KG1 (cell line): Measurements from ENCODE around the gene BMERB1.
"Not testable (repeated sequence)": the region's sequence is repeated elsewhere in the genome, so short reads cannot be mapped to it uniquely, and the experiment has no call there.

ENCODE experiments used
- DNase-seq: peaks from one replicate; lab custom pipeline; 2025; lab: John Stamatoyannopoulos, UW

The BMERB1 gene

GRCh38 chr16:15523939-15524338 is 89.6 kb downstream of the BMERB1 start:
- DNase-seq = no peak

- no peak for DNase-seq
These were observed 90.6 kb downstream of the BMERB1 start for GRCh38 chr16:15524966-15525365.

DNA sequence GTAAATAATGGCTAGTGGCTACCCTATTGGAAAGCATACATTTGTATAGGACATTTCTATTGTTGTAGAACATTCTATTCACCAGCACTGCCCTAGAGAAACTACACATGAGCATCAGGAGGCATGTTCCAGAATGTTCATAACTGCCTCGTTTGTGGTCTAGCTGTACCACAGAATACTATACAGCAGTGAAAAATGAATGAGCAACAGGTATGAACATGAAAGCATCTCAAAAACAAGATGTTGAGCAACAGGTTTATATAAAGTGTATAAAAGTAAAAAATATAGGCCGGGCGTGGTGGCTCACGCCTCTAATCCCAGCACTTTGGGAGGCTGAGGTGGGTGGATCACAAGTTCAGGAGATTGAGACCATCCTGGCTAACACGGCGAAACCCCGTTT is 91.7 kb downstream of the BMERB1 start:
- no peak for DNase-seq

- DNase-seq = no peak
These were observed 92.3 kb downstream of the BMERB1 start for GRCh38 chr16:15526731-15527130.

DNA sequence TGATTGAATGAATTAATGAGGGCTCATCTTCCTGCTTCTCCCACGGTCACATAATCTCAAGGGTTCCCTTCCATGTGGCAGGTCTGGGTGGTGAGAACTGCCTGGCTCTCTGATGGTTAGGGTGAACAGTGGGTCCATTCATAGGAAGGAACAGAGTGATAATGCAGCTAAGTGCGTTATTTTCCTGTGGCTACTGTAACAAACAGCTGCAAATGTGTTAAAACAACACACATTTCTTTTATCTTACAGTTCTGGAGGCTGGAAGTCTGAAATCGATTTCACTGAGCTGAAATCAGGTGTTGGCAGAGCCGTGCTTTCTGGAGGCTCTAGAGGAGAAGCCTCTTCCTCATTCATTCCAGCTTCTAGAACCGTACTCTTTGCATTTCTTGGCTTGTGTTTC is 95.3 kb downstream of the BMERB1 start:
- DNase-seq = no peak

DNA sequence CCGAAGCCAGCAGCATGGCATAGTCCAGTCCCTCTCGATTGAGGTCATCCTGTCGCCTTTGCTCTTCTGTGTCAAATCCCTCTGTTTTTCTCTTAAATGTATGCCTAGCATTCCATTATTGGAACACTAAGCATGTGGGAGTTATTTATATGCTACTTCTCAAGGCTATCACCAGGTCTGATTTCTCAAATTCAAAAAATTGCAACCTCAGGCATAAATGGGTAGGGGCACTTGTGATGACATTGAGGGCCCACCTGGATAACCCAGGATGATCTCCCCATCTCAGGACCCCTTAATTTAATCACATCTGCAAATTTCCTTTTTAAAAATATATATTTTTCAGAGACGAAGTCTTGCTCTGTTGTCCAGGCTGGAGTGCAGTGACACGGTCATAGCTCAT is 95.7 kb downstream of the BMERB1 start:
- DNase-seq = no peak

GRCh38 chr16:15532825-15533224 is 98.4 kb downstream of the BMERB1 start:
- no peak for DNase-seq

DNA sequence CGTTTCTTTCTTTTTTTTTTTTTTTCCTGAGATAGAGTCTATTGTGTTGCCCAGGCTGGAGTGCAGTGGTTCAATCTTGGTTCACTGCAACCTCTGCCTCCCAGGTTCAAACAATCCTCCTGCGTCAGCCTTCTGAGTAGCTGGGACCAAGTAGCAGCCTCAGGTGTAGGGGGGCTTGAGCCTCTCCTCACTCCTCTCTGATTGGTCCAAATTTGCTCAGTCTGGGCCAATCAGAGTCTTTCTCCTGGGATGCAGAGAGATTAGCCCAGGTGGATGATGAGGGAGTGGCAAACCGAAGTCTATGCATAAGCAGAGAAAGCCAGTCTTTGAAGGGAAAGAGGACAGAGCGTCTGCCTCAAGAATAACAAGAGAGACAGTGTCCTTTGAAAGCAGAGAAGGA is 99.0 kb downstream of the BMERB1 start:
- DNase-seq = no peak

DNA sequence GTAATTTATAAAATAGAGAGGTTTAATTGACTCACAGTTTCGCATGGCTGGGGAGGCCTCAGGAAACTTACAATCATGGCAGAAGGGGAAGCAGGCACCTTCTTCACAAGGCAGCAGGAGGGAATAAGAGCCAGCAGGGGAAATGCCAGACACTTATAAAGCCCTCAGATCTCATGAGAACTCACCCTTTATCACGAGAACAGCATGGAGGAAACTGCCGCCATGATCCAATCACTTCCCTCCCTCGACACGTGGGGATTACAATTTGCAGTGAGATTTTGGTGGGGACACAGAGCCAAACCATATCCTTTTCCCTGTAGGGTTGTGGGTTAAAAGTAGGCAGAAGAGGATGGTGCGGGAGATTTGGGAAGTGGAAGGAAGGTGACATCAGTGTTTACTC is 101.4 kb downstream of the BMERB1 start:
- DNase-seq = no peak

DNA sequence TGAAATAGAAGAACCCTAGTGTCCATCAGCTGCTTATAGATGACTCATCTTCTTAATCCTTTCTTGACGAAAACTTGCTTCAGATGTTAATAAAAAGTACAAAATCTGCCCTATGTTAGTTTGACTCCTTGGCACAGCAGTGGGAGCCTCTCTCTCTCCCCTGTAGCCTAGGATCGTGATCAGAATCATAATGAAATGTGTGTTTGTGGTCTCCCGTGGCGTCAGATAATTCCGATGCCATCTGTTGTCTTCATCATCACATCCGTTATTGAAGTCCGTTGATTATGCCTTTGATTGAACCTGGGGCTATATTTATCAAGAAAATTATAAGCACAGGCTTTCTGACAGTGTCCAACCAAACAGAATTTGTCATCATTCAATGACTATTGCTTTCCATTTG is 102.5 kb downstream of the BMERB1 start:
- DNase-seq = no peak

DNA sequence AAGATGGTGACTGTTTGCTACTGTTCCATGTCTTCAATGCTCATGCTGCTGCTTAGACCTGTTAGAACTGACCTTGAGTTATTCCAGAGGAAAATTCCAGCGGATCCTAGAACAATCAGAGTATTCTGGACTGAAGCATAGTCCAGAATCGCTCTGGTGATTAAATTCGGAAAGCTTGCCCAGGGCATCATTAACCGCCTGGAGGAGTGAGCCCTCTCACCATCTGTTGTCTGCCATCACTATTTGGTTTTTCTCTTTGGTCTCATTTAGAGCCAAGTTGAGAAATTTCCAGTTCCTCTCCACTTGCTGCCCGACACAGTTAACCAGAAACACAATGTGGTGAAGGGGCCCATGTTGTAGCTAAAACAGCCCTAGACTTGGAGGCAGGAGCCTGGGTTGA is 104.1 kb downstream of the BMERB1 start:
- no peak for DNase-seq

GRCh38 chr16:15539197-15539596 is 104.8 kb downstream of the BMERB1 start:
- no peak for DNase-seq

DNA sequence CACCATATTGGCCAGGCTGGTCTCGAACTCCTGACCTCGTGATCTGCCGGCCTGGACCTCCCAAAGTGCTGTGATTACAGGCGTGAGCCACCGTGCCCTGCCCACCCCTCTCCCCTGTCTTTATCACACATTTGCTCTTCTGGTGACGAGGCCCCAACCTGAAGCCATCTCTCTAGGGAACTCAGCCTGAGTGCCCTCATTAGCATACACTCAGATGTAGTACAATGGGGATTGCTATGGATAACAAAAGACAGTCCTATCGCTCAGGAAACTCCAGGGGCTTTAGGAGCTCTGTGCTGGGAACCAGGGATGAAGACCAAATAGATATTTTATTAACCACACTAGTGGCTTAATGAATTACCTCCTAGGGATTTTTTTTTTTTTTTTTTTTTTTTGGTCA is 107.9 kb downstream of the BMERB1 start:
- DNase-seq = no peak

DNA sequence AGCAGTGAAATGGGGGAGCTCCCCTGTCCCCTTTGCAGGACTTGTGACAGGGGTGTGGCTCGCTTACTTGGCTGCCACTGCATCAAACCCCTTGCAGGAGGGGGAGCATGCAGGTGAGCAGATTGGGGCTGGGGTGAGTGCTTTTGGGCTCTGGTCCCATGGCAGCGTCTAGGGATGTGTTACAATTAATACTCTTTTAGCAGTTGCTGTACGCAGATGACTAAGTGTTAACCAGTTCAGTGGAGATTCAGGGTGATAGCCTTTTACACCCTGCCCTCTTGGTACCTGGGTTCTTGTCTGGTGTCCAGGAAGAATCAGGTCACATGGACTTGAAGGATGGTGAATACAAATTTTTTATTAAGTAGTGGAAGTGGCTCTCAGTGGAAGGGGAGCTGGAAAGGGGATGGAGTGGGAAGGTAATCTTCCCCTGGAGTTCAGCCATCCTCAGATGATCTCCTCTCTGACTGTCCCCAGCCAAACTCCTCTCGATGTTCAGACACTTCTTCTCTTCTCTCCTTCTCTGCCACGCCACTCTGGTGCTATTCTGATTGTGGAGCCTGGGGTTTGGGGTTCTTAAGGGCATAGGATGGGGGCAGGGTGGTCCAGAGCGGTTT is 108.5 kb downstream of the BMERB1 start:
- DNase-seq = no peak

DNA sequence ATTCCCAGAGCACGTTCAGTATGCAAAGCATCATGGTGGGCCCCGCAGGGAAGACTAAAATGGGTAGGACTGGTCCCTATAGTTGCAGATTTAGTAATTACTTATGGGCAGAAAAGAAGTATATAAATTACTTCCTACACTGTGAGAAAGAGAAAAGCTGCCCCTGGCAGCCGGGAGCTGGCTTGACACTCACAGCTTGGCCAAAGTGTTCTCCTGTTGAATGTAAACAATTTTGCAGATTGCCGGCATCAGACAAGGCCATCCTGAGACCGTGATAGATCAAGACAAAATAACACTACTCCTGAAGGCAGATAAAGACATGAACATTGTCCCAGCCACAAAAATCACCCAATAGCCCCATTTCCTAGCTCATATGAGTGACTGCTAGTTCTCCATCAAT is 110.0 kb downstream of the BMERB1 start:
- no peak for DNase-seq

DNA sequence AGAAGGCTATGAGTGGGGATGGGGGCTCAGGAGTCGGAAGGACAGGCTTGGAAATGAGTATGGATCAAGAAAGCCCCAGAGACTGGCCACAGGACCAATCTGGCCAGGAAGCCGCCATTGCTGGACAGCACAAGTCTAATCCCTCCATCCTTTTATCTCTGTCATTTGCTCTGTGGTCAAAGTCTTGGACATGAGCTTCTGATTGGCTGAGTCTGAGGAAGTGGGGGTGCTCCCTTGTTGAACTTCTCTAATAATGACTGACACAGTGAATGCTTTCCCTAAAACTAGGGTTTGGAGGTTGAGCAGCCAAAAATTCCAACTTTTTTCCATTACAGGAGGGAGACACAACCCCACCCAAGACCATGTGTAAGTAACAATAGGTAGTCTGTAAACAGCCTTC is 111.2 kb downstream of the BMERB1 start:
- no peak for DNase-seq

DNA sequence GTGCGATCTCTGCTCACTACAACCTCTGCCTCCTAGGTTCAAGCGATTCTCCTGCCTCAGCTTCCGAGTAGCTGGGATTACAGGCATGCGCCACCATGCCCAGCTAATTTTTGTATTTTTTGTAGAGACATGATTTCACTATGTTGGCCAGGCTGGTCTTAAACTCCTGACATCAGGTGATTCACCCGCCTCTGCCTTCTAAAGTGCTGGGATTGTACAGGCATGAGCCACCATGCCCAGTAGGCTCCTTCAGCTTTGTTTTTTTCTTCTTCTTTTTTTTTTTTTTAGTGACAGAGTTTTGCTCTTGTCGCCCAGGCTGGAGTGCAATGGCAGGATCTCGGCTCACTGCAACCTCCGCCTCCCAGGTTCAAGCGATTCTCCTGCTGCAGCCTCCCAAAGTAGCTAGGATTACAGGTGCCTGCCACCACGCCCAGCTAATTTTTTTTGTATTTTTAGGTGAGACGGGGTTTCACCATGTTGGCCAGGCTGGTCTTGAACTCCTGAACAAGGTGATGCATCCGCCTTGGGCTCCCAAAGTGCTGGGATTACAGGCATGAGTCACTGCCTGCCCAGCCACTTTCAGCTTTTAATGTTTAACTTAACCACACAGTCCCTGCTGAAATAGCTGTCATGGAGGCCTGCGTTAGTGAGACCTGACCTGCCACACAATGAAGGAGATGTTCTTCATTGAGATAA is 112.8 kb downstream of the BMERB1 start:
- DNase-seq = not testable (repeated sequence)

DNA sequence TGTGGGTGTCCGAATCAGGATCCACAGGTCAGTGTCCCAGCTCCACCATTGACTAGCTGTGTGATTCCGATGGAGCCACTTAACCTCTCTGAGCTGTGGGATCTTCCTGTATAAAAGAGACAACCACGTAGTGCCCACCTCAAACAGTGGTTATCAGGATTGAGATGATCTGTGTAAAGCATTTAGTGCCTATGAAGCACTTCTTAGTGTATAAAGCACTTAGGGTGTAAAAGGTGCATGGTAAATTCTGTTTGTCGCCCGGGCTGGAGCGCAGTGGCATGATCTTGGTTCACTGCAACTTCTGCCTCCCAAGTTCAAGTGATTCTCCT is 113.3 kb downstream of the BMERB1 start:
- no peak for DNase-seq

DNA sequence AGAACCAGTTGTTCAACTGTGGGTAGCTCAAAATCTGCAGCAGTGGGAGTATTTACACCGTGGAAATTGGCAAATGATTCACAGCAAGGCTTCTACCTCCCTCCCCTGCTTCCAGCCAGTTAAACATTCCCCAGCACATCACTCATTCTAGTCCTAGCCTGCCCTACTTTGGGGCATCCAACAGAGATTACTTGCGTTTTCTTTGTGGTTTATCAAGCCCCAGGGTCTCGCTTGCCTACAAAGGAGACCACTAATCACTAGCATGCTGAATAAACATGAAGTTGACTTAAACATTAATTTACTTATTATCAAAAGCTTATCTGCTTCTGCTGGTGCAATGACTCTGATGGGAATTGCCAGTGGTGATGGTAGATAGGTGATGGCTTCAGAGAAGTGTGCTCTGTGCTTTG is 114.1 kb downstream of the BMERB1 start:
- no peak for DNase-seq

- no peak for DNase-seq
These were observed 118.1 kb downstream of the BMERB1 start for GRCh38 chr16:15552507-15552906.

DNA sequence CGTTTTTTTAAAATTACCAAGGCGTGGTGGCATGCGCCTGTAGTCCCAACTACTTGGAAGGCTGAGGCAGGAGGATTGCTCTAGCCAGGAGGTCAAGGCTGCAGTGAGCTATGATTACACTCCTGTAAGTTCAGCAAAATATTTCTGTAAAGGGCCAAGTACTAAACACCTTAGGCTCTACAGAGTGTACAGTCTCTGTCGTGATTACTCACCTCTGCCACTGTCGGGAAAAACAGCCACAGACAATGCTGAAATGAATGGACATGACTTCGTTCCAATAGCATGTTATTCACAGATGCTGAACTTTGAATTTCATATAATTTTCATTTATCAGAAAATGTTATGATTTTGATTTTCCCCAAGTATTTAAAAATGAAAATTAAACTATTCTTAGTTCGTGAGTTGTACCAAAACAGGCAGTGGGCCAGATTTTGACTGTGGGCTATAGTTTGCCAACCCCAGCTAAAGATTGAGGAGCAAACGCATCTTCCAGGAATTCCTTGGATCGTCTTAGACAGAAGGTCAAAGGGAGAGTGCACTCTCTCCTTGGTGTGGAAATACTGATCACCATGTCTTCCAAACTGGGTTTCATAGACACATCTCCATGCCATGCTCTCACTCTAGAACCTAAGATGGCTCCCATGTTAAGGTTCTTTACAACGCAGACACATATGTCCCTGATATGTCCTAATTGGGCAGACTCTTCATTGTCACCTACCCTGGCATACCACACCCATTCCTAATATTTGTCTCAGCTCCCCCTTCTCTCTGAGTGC is 119.1 kb downstream of the BMERB1 start:
- no peak for DNase-seq

DNA sequence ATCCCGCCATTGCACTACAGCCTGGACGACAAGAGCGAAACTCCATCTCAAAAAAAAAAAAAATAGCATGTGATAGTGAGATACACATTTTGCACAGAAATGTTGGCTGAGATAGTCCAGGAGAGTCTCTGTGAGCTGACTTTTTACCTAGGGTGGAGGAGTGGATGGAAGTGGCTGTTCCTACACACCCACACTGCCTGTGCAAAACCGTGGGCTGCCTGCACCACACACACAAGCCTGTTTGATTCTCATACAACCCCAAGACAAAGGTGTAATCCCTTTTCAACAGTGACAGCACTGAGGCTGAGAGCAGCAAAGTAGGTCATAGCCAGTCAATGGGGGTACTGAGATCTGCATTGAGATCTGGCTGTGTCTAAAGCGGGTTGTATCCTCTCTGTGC is 121.7 kb downstream of the BMERB1 start:
- DNase-seq = no peak

DNA sequence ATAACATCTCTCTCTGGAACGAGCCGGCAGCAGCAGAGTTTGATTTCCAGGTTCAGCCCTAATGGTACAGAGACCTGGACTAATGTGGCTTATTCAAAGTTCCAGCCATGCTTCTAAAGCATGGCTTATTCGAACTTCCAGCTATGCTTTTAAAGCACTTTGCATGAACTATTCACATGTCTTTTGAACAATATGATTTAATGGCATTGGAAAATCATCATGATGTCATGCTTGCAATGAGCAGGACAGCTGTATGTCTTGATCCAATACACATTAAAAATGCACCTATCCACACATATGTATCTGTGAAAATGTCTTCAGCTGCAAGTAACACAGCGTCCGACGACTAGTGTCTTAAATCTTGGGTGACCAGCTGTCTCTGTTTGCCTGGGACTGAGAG is 122.9 kb downstream of the BMERB1 start:
- no peak for DNase-seq

DNA sequence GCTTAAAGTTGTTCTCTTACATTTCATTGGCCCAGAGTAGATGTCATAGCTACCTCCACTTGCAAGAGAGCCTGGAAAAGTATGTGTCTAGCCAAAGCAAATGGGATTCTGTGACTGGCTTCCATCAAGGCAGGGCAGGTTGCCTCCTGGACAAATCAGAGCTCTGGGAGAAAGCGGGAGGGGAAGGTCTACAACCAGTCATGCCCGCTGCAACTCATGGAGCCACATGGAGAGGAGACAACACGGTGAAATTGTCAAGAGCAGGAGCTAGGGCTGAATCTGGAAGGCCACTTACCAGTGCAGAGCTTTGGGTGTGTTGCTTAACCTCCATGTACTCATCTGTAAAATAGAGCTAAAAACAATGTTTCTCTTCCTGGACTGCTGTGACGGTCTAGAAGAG is 124.8 kb downstream of the BMERB1 start:
- no peak for DNase-seq
